ENCODE results near the gene CAMK2B. TPM values are rescaled to one million over a fixed set of nuclear protein-coding genes. Genes with fewer than 3 reads are reported as not detected.

Gene CAMK2B
- total RNA-seq, 1 experiment from 2014 or later, result 0.34 TPM

DNA sequence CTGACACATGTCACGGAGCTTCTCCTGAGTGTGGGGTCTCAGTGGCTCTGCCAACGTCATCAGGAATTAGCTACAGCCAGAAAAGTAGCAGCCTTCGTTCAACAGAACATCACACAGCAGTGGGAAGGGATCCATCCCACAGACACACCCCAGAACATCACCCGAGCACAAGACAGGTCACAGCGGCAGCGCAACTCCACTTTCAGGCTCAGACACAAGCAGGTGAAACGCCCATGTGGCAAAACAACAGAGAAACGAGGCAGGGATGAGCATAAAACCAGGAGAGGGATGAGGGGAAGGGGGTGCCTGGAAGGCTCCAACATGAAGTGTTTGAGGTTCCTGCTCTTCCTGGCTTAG lies 44.8 kb downstream of the CAMK2B start (continued):
- TF ChIP-seq, protein P1, sequence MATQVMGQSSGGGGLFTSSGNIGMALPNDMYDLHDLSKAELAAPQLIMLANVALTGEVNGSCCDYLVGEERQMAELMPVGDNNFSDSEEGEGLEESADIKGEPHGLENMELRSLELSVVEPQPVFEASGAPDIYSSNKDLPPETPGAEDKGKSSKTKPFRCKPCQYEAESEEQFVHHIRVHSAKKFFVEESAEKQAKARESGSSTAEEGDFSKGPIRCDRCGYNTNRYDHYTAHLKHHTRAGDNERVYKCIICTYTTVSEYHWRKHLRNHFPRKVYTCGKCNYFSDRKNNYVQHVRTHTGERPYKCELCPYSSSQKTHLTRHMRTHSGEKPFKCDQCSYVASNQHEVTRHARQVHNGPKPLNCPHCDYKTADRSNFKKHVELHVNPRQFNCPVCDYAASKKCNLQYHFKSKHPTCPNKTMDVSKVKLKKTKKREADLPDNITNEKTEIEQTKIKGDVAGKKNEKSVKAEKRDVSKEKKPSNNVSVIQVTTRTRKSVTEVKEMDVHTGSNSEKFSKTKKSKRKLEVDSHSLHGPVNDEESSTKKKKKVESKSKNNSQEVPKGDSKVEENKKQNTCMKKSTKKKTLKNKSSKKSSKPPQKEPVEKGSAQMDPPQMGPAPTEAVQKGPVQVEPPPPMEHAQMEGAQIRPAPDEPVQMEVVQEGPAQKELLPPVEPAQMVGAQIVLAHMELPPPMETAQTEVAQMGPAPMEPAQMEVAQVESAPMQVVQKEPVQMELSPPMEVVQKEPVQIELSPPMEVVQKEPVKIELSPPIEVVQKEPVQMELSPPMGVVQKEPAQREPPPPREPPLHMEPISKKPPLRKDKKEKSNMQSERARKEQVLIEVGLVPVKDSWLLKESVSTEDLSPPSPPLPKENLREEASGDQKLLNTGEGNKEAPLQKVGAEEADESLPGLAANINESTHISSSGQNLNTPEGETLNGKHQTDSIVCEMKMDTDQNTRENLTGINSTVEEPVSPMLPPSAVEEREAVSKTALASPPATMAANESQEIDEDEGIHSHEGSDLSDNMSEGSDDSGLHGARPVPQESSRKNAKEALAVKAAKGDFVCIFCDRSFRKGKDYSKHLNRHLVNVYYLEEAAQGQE (IDR thresholded peaks at IDR 0.05; ENCODE audit: low read depth), result no peak
- TF ChIP-seq ZNF274 (IDR thresholded peaks at IDR 0.05; ENCODE audit: low read depth, low read length), result no peak
- TF ChIP-seq JUND (IDR thresholded peaks at IDR 0.05), result no peak

DNA sequence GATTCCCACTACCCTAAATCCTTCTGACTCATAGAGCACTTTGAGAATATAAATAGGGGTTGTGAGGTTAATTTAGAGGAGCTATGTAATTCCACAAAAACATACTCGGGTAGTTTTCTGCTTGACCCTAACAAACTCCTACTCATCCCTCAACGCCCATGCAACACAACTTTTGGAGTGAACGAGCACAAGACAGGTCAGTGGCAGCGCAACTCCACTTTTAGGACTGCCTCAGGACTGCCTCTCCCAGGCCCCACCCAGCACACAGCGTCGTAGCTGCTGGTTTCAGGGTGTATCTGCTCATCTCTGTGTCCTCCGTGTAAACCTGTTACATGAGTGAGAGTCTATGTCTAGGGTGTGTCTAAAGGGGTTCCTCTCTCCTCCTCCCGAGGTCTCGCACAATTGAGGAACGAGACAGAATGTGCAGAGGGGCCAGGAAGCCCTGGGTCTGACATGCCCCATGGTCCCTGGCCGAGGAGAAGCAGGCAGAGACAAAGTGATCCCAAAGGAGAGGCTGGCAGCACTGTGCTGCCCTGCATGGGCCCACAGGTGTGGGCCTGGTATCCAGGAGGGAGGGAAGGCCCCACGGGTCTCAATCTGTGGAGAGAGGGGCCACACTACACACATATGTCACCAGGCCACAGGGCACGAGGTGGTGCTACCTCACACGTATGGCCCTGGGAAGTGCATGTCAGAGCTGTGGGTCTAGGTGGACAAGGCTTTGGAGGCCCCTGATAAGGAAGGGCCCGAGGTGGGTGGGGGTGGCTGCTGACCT lies 45.5 kb downstream of the CAMK2B start:
- H3K4me1 ChIP-seq (ENCODE audit: control insufficient read depth in 1 of 2, insufficient read depth in 2 of 2, low read length in 2 of 2), result no peaks in the 10 kb centered on the region
- H3K9ac ChIP-seq (ENCODE audit: low read length), result no peak overlapping the region
- H3K36me3 ChIP-seq (ENCODE audit: control insufficient read depth in 1 of 2, insufficient read depth in 2 of 2, low read length in 2 of 2), result no peaks in the 10 kb centered on the region
- H3K79me2 ChIP-seq (ENCODE audit: insufficient read depth, low read length), result no peaks in the 10 kb centered on the region
- intact Hi-C loops (cut with micrococcal nuclease), result no loop called here
- ChIA-PET POLR2A (no interaction called here), RAD21 (ENCODE audit: low non-redundant PET in 1 of 2, low total read pairs in 2 of 2, uncharacterized antibody in 2 of 2, unreplicated experiment in 2 of 2) (no interaction called here), CTCF (no interaction called here)
- no peak overlapping the region for H3K4me2 ChIP-seq (ENCODE audit: low read length)
- no peaks in the 10 kb centered on the region for H3K9me3 ChIP-seq (ENCODE audit: control insufficient read depth in 1 of 2, insufficient read depth in 1 of 2, low read depth in 1 of 2, low read length in 2 of 2)
- ATAC-seq, result no peak
- H4K20me1 ChIP-seq (ENCODE audit: insufficient read depth), result no peaks in the 10 kb centered on the region
- no peak overlapping the region for H2AFZ ChIP-seq (ENCODE audit: low read depth, low read length, poor library complexity, severe bottlenecking)
- H3K4me3 ChIP-seq (replicated peaks in 1 of 2; ENCODE audit: low read depth in 1 of 2, low read length in 2 of 2), result no peak overlapping the region
- no peak for DNase-seq (ENCODE audit: low read depth, low spot score)
- no peaks in the 10 kb centered on the region for H3K9me2 ChIP-seq (ENCODE audit: insufficient read depth)
- no peak overlapping the region for H3K27ac ChIP-seq (ENCODE audit: low read depth, low read length)
- TF ChIP-seq JUND (IDR thresholded peaks at IDR 0.05), result no peak
- TF ChIP-seq SIN3A (IDR thresholded peaks at IDR 0.05; ENCODE audit: low read depth), result no peak
- TF ChIP-seq POLR2A (IDR thresholded peaks at IDR 0.05; ENCODE audit: borderline replicate concordance, extremely low read depth, insufficient read depth, insufficient read length), result no peak
- TF ChIP-seq, protein P2, sequence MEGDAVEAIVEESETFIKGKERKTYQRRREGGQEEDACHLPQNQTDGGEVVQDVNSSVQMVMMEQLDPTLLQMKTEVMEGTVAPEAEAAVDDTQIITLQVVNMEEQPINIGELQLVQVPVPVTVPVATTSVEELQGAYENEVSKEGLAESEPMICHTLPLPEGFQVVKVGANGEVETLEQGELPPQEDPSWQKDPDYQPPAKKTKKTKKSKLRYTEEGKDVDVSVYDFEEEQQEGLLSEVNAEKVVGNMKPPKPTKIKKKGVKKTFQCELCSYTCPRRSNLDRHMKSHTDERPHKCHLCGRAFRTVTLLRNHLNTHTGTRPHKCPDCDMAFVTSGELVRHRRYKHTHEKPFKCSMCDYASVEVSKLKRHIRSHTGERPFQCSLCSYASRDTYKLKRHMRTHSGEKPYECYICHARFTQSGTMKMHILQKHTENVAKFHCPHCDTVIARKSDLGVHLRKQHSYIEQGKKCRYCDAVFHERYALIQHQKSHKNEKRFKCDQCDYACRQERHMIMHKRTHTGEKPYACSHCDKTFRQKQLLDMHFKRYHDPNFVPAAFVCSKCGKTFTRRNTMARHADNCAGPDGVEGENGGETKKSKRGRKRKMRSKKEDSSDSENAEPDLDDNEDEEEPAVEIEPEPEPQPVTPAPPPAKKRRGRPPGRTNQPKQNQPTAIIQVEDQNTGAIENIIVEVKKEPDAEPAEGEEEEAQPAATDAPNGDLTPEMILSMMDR (IDR thresholded peaks at IDR 0.05 in 2 of 3, conservative IDR thresholded peaks at IDR 0.05 in 1 of 3; ENCODE audit: borderline replicate concordance in 1 of 3, insufficient read depth in 1 of 3, low read depth in 2 of 3, low read length in 2 of 3), result no peak
- TF ChIP-seq POLR2AphosphoS5 (IDR thresholded peaks at IDR 0.05; ENCODE audit: low read depth, low read length), result no peak
- no peak for TF ChIP-seq TCF7L2 (IDR thresholded peaks at IDR 0.05; ENCODE audit: borderline replicate concordance, extremely low read depth, insufficient read depth, insufficient read length)
- TF ChIP-seq EZH2phosphoT487 (IDR thresholded peaks at IDR 0.05; ENCODE audit: borderline replicate concordance), result no peak
- no peak for TF ChIP-seq ZFX (IDR thresholded peaks at IDR 0.05)
- TF ChIP-seq SP1 (IDR thresholded peaks at IDR 0.05; ENCODE audit: low read depth), result no peak
- no peak for TF ChIP-seq SRF (IDR thresholded peaks at IDR 0.05; ENCODE audit: low read depth)
- TF ChIP-seq RAD21 (IDR thresholded peaks at IDR 0.05; ENCODE audit: low read depth), result no peak
- TF ChIP-seq EZH2 (IDR thresholded peaks at IDR 0.05), result no peak
- no peak for TF ChIP-seq ELF1 (IDR thresholded peaks at IDR 0.05; ENCODE audit: borderline replicate concordance, low read depth)
- TF ChIP-seq CEBPB (IDR thresholded peaks at IDR 0.05; ENCODE audit: low read depth), result no peak
- TF ChIP-seq, protein P3, sequence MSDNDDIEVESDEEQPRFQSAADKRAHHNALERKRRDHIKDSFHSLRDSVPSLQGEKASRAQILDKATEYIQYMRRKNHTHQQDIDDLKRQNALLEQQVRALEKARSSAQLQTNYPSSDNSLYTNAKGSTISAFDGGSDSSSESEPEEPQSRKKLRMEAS (IDR thresholded peaks at IDR 0.05), result no peak
- TF ChIP-seq, protein P1 (IDR thresholded peaks at IDR 0.05; ENCODE audit: low read depth), result no peak
- BruUV-seq (replicated peaks), result no TSS peak
- no peaks in the 10 kb centered on the region for H3K27me3 ChIP-seq (ENCODE audit: insufficient read depth, low read length)
